ENCODE data around the gene OR6F1. TPM values are rescaled to one million over a fixed set of nuclear protein-coding genes. Genes with fewer than 3 reads are reported as not detected.
"Not testable (repeated sequence)": the region's sequence is repeated elsewhere in the genome, so short reads cannot be mapped to it uniquely, and the experiment has no call there.

Gene OR6F1
- total RNA-seq: not detected

- H3K4me1 Mint-ChIP-seq (ENCODE audit: low read depth): no peaks in the 10 kb centered on the region
These were observed at the start of gene OR6F1 for GRCh38 chr1:247716546-247716945. Gene OR6F1, minus strand, starts transcription at chr1:247716646. Its CDS starts 3,891 bp downstream, at chr1:247712755.

GRCh38 chr1:247760456-247760855 is 44.0 kb upstream of the OR6F1 start, which contains the start of gene OR1C1:
Gene OR1C1, minus strand, starts transcription at chr1:247760556. Its CDS starts 2,150 bp downstream, at chr1:247758406.
- no peak for DNase-seq
- peaks cover 7% of the 10 kb centered on the region for H3K9me3 Mint-ChIP-seq
- H3K4me1 Mint-ChIP-seq (ENCODE audit: low read depth): no peaks in the 10 kb centered on the region
- H3K27me3 Mint-ChIP-seq (ENCODE audit: low read depth): no peaks in the 10 kb centered on the region
- no peak for ATAC-seq
- no peak within 1 kb of the TSS for H3K4me3 Mint-ChIP-seq
- H3K36me3 Mint-ChIP-seq (ENCODE audit: insufficient read depth): no peaks in the 10 kb centered on the region

More at GRCh38 chr1:247716546-247716945, at the start of gene OR6F1:
- no peak for ATAC-seq
- DNase-seq: no peak
- Mint-ChIP-seq H3K27me3 (ENCODE audit: low read depth) (no peaks in the 10 kb centered on the region), H3K9me3 (peaks cover 5% of the 10 kb centered on the region), H3K36me3 (ENCODE audit: insufficient read depth) (no peaks in the 10 kb centered on the region), H3K4me3 (no peak within 1 kb of the TSS)

- H3K9me3 Mint-ChIP-seq: peaks cover 24% of the 10 kb centered on the region
- not testable (repeated sequence) for H3K27me3 Mint-ChIP-seq (ENCODE audit: low read depth); DNase-seq; ATAC-seq; H3K4me1 Mint-ChIP-seq (ENCODE audit: low read depth); H3K36me3 Mint-ChIP-seq (ENCODE audit: insufficient read depth); H3K4me3 Mint-ChIP-seq
These were observed 37.9 kb upstream of the OR6F1 start for GRCh38 chr1:247754311-247754710.

- DNase-seq: no peak
- no peak overlapping the region for H3K4me3 Mint-ChIP-seq
These were observed 33.4 kb upstream of the OR6F1 start for GRCh38 chr1:247749870-247750269.

GRCh38 chr1:247748041-247748440 is 31.6 kb upstream of the OR6F1 start, which contains the start of gene OR14A2:
Gene OR14A2, minus strand, starts transcription at chr1:247748141.
- no peaks in the 10 kb centered on the region for H3K27me3 Mint-ChIP-seq (ENCODE audit: low read depth)
- DNase-seq: no peak
- no peaks in the 10 kb centered on the region for H3K36me3 Mint-ChIP-seq (ENCODE audit: insufficient read depth)
- no peaks in the 10 kb centered on the region for H3K4me1 Mint-ChIP-seq (ENCODE audit: low read depth)
- ATAC-seq: no peak
- no peak within 1 kb of the TSS for H3K4me3 Mint-ChIP-seq
- peaks cover 21% of the 10 kb centered on the region for H3K9me3 Mint-ChIP-seq

More at GRCh38 chr1:247749870-247750269, 33.4 kb upstream of the OR6F1 start:
- H3K27me3 Mint-ChIP-seq (ENCODE audit: low read depth): no peaks in the 10 kb centered on the region
- H3K4me1 Mint-ChIP-seq (ENCODE audit: low read depth): no peaks in the 10 kb centered on the region
- ATAC-seq: no peak
- H3K9me3 Mint-ChIP-seq: peaks cover 21% of the 10 kb centered on the region
- no peaks in the 10 kb centered on the region for H3K36me3 Mint-ChIP-seq (ENCODE audit: insufficient read depth)

- DNase-seq: no peak
- peaks cover 21% of the 10 kb centered on the region for H3K9me3 Mint-ChIP-seq
- no peaks in the 10 kb centered on the region for H3K27me3 Mint-ChIP-seq (ENCODE audit: low read depth)
- H3K4me3 Mint-ChIP-seq: no peak overlapping the region
- H3K4me1 Mint-ChIP-seq (ENCODE audit: low read depth): no peaks in the 10 kb centered on the region
- ATAC-seq: no peak
- no peaks in the 10 kb centered on the region for H3K36me3 Mint-ChIP-seq (ENCODE audit: insufficient read depth)
These were observed 31.2 kb upstream of the OR6F1 start for GRCh38 chr1:247747616-247748015.

- DNase-seq (no peak), ATAC-seq (no peak)
- no peak overlapping the region for H3K4me3 Mint-ChIP-seq
- H3K9me3 Mint-ChIP-seq: peaks cover 10% of the 10 kb centered on the region
- no peaks in the 10 kb centered on the region for H3K36me3 Mint-ChIP-seq (ENCODE audit: insufficient read depth)
- H3K27me3 Mint-ChIP-seq (ENCODE audit: low read depth): no peaks in the 10 kb centered on the region
- no peaks in the 10 kb centered on the region for H3K4me1 Mint-ChIP-seq (ENCODE audit: low read depth)
These were observed 30.0 kb upstream of the OR6F1 start for GRCh38 chr1:247746391-247746935.

GRCh38 chr1:247742215-247742760 is 25.8 kb upstream of the OR6F1 start:
- not testable (repeated sequence) for H3K4me1 Mint-ChIP-seq (ENCODE audit: low read depth); H3K4me3 Mint-ChIP-seq; DNase-seq; H3K36me3 Mint-ChIP-seq (ENCODE audit: insufficient read depth); ATAC-seq; H3K27me3 Mint-ChIP-seq (ENCODE audit: low read depth); H3K9me3 Mint-ChIP-seq

- no peak for DNase-seq
- ATAC-seq: no peak
- Mint-ChIP-seq H3K27me3 (ENCODE audit: low read depth) (no peaks in the 10 kb centered on the region), H3K9me3 (no peaks in the 10 kb centered on the region), H3K4me3 (no peak overlapping the region), H3K36me3 (ENCODE audit: insufficient read depth) (no peaks in the 10 kb centered on the region), H3K4me1 (ENCODE audit: low read depth) (no peaks in the 10 kb centered on the region)
These were observed 25.3 kb upstream of the OR6F1 start for GRCh38 chr1:247741756-247742155.

- Mint-ChIP-seq H3K27me3 (ENCODE audit: low read depth) (no peaks in the 10 kb centered on the region), H3K4me1 (ENCODE audit: low read depth) (no peaks in the 10 kb centered on the region), H3K4me3 (no peak overlapping the region), H3K36me3 (ENCODE audit: insufficient read depth) (no peaks in the 10 kb centered on the region), H3K9me3 (no peaks in the 10 kb centered on the region)
- ATAC-seq (no peak), DNase-seq (no peak)
These were observed 24.3 kb upstream of the OR6F1 start for GRCh38 chr1:247740721-247741120.

GRCh38 chr1:247738315-247738714 is 21.9 kb upstream of the OR6F1 start, which contains the start of gene OR14K1:
Gene OR14K1, plus strand, starts transcription at chr1:247738615. Its CDS starts 0 bp downstream, at chr1:247738615.
- H3K4me1 Mint-ChIP-seq (ENCODE audit: low read depth): no peaks in the 10 kb centered on the region
- no peaks in the 10 kb centered on the region for H3K36me3 Mint-ChIP-seq (ENCODE audit: insufficient read depth)
- H3K4me3 Mint-ChIP-seq: no peak within 1 kb of the TSS
- no peaks in the 10 kb centered on the region for H3K27me3 Mint-ChIP-seq (ENCODE audit: low read depth)
- DNase-seq (no peak), ATAC-seq (no peak)
- H3K9me3 Mint-ChIP-seq: no peaks in the 10 kb centered on the region

GRCh38 chr1:247721222-247721621 is 4.8 kb upstream of the OR6F1 start:
- Mint-ChIP-seq H3K4me1 (ENCODE audit: low read depth) (no peaks in the 10 kb centered on the region), H3K9me3 (peaks cover 17% of the 10 kb centered on the region), H3K36me3 (ENCODE audit: insufficient read depth) (no peaks in the 10 kb centered on the region), H3K27me3 (ENCODE audit: low read depth) (no peaks in the 10 kb centered on the region), H3K4me3 (no peak overlapping the region)
- ATAC-seq (no peak), DNase-seq (no peak)

- Mint-ChIP-seq H3K4me1 (ENCODE audit: low read depth) (no peaks in the 10 kb centered on the region), H3K27me3 (ENCODE audit: low read depth) (no peaks in the 10 kb centered on the region), H3K36me3 (ENCODE audit: insufficient read depth) (no peaks in the 10 kb centered on the region), H3K4me3 (no peak overlapping the region), H3K9me3 (no peaks in the 10 kb centered on the region)
- no peak for DNase-seq
- ATAC-seq: no peak
These were observed 2.7 kb downstream of the OR6F1 start for GRCh38 chr1:247713753-247714152.

GRCh38 chr1:247710681-247711080 is 5.8 kb downstream of the OR6F1 start:
- ATAC-seq; H3K4me1 Mint-ChIP-seq (ENCODE audit: low read depth); H3K9me3 Mint-ChIP-seq; H3K27me3 Mint-ChIP-seq (ENCODE audit: low read depth); H3K4me3 Mint-ChIP-seq; H3K36me3 Mint-ChIP-seq (ENCODE audit: insufficient read depth); DNase-seq: not testable (repeated sequence)

GRCh38 chr1:247701338-247701737 is 15.1 kb downstream of the OR6F1 start:
- Mint-ChIP-seq H3K27me3 (ENCODE audit: low read depth) (no peaks in the 10 kb centered on the region), H3K4me3 (no peak overlapping the region), H3K36me3 (ENCODE audit: insufficient read depth) (no peaks in the 10 kb centered on the region), H3K4me1 (ENCODE audit: low read depth) (no peaks in the 10 kb centered on the region), H3K9me3 (peaks cover 7% of the 10 kb centered on the region)
- ATAC-seq (no peak), DNase-seq (no peak)
